GM12801 (cell line): Measurements from ENCODE around the gene IL10.

Source experiments
- TF ChIP-seq, protein P1 (sequence below): IDR thresholded peaks from one replicate; pipeline ENCODE4 v1.5.1; 2011; ENCODE audit warnings: control low read depth; ENCODE audit not compliant: insufficient read length; ENCODE audit errors: extremely low read depth

Gene IL10

DNA sequence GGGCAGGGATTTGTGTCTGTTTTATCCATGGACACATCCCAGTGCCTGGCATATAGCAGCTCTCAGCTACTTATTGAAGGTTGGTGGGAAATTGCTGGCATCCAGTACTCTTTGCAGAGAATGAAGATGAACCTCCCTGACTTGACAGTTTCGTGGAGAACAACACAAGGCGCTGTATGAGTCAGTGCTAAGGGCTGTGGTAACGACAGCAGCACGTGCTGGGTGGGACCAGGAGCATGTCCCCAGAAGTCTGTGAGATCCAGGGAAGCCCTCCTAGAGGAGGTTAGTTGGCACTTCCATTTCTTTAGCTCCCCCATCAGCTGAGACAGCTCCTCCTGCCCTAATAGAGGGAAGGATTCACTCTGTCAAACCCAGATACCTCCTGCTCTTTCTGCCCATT is 27.6 kb downstream of the IL10 start:
- TF ChIP-seq, protein P1, sequence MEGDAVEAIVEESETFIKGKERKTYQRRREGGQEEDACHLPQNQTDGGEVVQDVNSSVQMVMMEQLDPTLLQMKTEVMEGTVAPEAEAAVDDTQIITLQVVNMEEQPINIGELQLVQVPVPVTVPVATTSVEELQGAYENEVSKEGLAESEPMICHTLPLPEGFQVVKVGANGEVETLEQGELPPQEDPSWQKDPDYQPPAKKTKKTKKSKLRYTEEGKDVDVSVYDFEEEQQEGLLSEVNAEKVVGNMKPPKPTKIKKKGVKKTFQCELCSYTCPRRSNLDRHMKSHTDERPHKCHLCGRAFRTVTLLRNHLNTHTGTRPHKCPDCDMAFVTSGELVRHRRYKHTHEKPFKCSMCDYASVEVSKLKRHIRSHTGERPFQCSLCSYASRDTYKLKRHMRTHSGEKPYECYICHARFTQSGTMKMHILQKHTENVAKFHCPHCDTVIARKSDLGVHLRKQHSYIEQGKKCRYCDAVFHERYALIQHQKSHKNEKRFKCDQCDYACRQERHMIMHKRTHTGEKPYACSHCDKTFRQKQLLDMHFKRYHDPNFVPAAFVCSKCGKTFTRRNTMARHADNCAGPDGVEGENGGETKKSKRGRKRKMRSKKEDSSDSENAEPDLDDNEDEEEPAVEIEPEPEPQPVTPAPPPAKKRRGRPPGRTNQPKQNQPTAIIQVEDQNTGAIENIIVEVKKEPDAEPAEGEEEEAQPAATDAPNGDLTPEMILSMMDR, result no peak

DNA sequence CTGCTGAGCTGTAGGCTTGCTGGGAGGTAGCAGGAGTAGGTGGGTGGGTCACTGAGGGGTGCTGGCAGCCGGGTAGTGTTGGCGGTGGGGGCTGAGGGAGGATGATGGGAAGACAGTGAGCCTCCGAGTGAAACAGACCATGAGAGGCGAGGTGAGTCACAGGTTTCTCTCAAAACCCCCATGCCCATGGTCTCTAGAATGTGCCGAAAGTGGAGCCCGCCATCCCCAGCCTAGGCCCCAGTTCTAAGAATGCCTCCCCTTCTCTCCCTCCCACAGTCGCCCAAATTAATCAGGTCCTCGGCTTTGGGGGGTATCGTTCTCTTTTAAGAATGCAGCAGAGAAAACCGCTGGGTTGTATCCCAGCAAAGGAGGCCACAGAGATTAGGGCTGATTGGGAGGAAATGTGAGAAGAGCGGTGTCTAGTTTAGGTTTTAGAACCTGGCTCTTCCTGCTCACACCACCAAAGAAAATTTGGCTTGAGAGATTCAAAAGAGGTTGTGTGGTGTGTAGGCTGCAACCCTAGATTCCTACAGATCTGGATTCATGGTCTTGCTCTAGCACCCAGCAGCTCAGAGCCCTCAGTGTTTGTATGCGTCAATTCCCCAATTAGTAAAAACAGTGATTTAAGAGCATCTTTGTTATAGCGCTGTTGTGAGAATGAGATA is 29.4 kb downstream of the IL10 start:
- TF ChIP-seq, protein P1, result no peak

DNA sequence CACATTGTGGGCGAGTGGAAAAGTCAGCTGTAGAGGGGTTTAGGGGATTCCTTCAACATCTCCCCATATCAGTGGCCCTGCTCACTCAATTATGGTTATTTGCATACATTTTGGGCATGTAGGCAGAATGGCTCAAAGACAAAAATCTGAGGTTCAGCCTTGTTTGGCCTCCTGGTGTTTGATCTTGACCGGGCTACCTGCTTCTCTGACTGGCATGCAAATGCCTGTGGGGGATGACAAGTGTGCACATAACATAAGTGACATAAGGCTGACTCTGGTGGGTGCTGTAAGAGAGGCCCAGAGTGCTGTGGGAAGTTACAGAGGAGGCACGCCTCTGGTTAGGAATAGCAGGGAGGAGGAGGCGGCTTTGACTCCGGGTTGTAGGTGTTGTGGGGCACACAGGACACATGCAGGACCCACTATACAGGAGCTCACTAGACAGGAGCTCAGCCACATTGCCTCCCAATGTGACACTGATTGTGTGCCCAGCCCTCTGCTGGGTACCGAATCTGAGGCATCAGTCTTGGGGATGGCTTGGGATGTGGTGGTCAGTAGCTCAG is 31.1 kb downstream of the IL10 start:
- TF ChIP-seq, protein P1, result no peak

GRCh38 chr1:206739411-206740076 is 32.8 kb downstream of the IL10 start:
- TF ChIP-seq, protein P1, result no peak

- TF ChIP-seq, protein P1, result no peak
These were observed 33.6 kb downstream of the IL10 start for GRCh38 chr1:206738370-206739366.

- TF ChIP-seq, protein P1, result no peak
These were observed 34.5 kb downstream of the IL10 start for GRCh38 chr1:206737729-206738201.
